ENCODE data around the gene TMEM30B. TPM values are rescaled to one million over a fixed set of nuclear protein-coding genes. Genes with fewer than 3 reads are reported as not detected.

The TMEM30B gene
- total and polyA plus RNA-seq, 2 of the 13 experiments (the other 11 are each of a cell fraction or from before 2014, with no cell fraction given): not detected

DNA sequence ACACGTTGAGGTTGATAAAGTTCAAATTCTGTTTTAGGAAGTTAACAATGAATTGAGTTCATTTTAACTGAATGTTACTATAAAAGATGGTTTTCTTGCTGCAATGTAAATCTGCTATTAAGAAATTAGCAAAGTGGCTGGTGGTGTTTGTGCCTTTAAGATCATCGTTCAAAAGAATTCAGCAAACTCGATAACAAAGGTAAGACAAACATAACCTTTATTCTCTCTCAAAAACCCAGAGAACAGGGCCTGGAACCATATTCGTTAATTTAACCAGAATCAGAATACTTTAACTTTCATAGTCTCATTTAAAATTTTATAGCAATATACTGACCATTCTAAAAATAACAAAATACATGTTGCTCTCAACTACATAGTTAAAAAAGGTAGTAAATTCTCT is 3.4 kb downstream of the TMEM30B start (continued):
- TF ChIP-seq MTA3 (CRISPR knock-in tag; IDR thresholded peaks at IDR 0.05): no peak
- TF ChIP-seq ZFP91 (CRISPR knock-in tag; IDR thresholded peaks at IDR 0.05; ENCODE audit: borderline replicate concordance): peak; percentile 33; the same call in 1 of the 2 replicates
- TF ChIP-seq ZNF143 (CRISPR knock-in tag; IDR thresholded peaks at IDR 0.05): no peak
- TF ChIP-seq NCOA5 (CRISPR knock-in tag; IDR thresholded peaks at IDR 0.05): no peak
- TF ChIP-seq, protein P1, sequence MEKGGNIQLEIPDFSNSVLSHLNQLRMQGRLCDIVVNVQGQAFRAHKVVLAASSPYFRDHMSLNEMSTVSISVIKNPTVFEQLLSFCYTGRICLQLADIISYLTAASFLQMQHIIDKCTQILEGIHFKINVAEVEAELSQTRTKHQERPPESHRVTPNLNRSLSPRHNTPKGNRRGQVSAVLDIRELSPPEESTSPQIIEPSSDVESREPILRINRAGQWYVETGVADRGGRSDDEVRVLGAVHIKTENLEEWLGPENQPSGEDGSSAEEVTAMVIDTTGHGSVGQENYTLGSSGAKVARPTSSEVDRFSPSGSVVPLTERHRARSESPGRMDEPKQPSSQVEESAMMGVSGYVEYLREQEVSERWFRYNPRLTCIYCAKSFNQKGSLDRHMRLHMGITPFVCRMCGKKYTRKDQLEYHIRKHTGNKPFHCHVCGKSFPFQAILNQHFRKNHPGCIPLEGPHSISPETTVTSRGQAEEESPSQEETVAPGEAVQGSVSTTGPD (CRISPR knock-in tag; IDR thresholded peaks at IDR 0.05): no peak
- no peak for TF ChIP-seq CBX2 (IDR thresholded peaks at IDR 0.05; ENCODE audit: low read depth, low read length)
- no peak for TF ChIP-seq CBX2 (CRISPR knock-in tag; IDR thresholded peaks at IDR 0.05; ENCODE audit: low read depth)
- no peak for TF ChIP-seq SOX6 (IDR thresholded peaks at IDR 0.05)
- TF ChIP-seq SOX6 (CRISPR knock-in tag; IDR thresholded peaks at IDR 0.05): peak; percentile 15; the same call in 1 of the 2 replicates
- TF ChIP-seq, protein P2, sequence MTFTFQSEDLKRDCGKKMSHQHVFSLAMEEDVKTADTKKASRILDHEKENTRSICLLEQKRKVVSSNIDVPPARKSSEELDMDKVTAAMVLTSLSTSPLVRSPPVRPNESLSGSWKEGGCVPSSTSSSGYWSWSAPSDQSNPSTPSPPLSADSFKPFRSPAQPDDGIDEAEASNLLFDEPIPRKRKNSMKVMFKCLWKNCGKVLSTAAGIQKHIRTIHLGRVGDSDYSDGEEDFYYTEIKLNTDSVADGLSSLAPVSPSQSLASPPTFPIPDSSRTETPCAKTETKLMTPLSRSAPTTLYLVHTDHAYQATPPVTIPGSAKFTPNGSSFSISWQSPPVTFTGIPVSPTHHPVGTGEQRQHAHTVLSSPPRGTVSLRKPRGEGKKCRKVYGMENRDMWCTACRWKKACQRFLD (CRISPR knock-in tag; IDR thresholded peaks at IDR 0.05; ENCODE audit: borderline replicate concordance): no peak
- no peak for TF ChIP-seq SOX13 (IDR thresholded peaks at IDR 0.05)
- TF ChIP-seq SOX13 (CRISPR knock-in tag; conservative IDR thresholded peaks at IDR 0.05 in 1 of 2, IDR thresholded peaks at IDR 0.05 in 1 of 2): peak in 1 of 2 experiments; percentile 40; a peak in 1 of 4 replicates
- no peak for TF ChIP-seq PAWR (CRISPR knock-in tag; IDR thresholded peaks at IDR 0.05; ENCODE audit: borderline replicate concordance)
- TF ChIP-seq, protein P3, sequence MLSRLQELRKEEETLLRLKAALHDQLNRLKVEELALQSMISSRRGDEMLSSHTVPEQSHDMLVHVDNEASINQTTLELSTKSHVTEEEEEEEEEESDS (CRISPR knock-in tag; IDR thresholded peaks at IDR 0.05; ENCODE audit: borderline replicate concordance): no peak
- no peak for TF ChIP-seq NFYC (CRISPR knock-in tag; IDR thresholded peaks at IDR 0.05)
- no peak for TF ChIP-seq ZNF737 (CRISPR knock-in tag; IDR thresholded peaks at IDR 0.05; ENCODE audit: borderline replicate concordance)
- peak; percentile 16; the same call in 1 of the 2 replicates for TF ChIP-seq HOMEZ (CRISPR knock-in tag; IDR thresholded peaks at IDR 0.05; ENCODE audit: low read depth)
- peak; percentile 14; the same call in 1 of the 2 replicates for TF ChIP-seq HNF4A (CRISPR knock-in tag; IDR thresholded peaks at IDR 0.05)
- TF ChIP-seq, protein P4, sequence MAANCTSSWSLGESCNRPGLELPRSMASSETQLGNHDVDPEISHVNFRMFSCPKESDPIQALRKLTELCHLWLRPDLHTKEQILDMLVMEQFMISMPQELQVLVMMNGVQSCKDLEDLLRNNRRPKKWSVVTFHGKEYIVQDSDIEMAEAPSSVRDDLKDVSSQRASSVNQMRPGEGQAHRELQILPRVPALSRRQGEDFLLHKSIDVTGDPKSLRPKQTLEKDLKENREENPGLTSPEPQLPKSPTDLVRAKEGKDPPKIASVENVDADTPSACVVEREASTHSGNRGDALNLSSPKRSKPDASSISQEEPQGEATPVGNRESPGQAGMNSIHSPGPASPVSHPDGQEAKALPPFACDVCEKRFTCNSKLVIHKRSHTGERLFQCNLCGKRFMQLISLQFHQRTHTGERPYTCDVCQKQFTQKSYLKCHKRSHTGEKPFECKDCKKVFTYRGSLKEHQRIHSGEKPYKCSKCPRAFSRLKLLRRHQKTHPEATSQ (CRISPR knock-in tag; IDR thresholded peaks at IDR 0.05; ENCODE audit: borderline replicate concordance): no peak
- no peak for TF ChIP-seq CBX1 (IDR thresholded peaks at IDR 0.05; ENCODE audit: low read depth)
- TF ChIP-seq ZEB1 (IDR thresholded peaks at IDR 0.05; ENCODE audit: insufficient replicate concordance, low read depth): no peak

Measured in HepG2 (cell line).